ENCODE data around the gene ZNF446.

GRCh38 chr19:58522709-58523108 is 46.6 kb downstream of the ZNF446 start:
- TF ChIP-seq CTCF (IDR thresholded peaks at IDR 0.05; ENCODE audit: low read depth, low read length) (no peak), EZH2phosphoT487 (IDR thresholded peaks at IDR 0.05; ENCODE audit: low read depth) (no peak)
